GM12875 (cell line): Measurements from ENCODE around the gene KRTAP10-9.

Experiments
- H3K4me3 ChIP-seq: one replicate; pipeline ENCODE4 v1.5.1; 2011; ENCODE audit warnings: low read depth, low read length, control low read depth
- CTCF ChIP-seq: IDR thresholded peaks from 2 replicates; pipeline ENCODE4 v1.5.1; 2011; ENCODE audit warnings: low read depth, mild to moderate bottlenecking, control low read depth, inconsistent platforms, low read length, moderate library complexity, borderline replicate concordance; ENCODE audit not compliant: insufficient read depth

The KRTAP10-9 gene

GRCh38 chr21:44592446-44593311 is 34.2 kb upstream of the KRTAP10-9 start, which contains the start of gene KRTAP10-6:
TSS of gene KRTAP10-6 (minus strand) at chr21:44592505. CDS start at chr21:44592484, 21 bp downstream.
- TF ChIP-seq CTCF, result no peak
- no peak within 1 kb of the TSS for H3K4me3 ChIP-seq

- H3K4me3 ChIP-seq, result no peak overlapping the region
- TF ChIP-seq CTCF, result no peak
These were observed 33.1 kb upstream of the KRTAP10-9 start for GRCh38 chr21:44593598-44594405.

- no peak for TF ChIP-seq CTCF
- H3K4me3 ChIP-seq, result no peak overlapping the region
These were observed 32.4 kb upstream of the KRTAP10-9 start for GRCh38 chr21:44594406-44594916.

- TF ChIP-seq CTCF, result no peak
- H3K4me3 ChIP-seq, result no peak overlapping the region
These were observed 31.4 kb upstream of the KRTAP10-9 start for GRCh38 chr21:44595524-44595923.

- no peak for TF ChIP-seq CTCF
These were observed 30.7 kb upstream of the KRTAP10-9 start for GRCh38 chr21:44596068-44596725.

GRCh38 chr21:44598061-44598460 is 28.8 kb upstream of the KRTAP10-9 start:
- no peak overlapping the region for H3K4me3 ChIP-seq
- no peak for TF ChIP-seq CTCF

More at GRCh38 chr21:44596068-44596725, 30.7 kb upstream of the KRTAP10-9 start:
- no peak overlapping the region for H3K4me3 ChIP-seq
